GM13977 (cell line): ENCODE results near the gene ZCCHC14.
A peak's percentile ranks its signal among the peaks of the same experiment; 100 is the strongest.

Experiments
- DNase-seq: peaks from one replicate; pipeline ENCODE4 v3.0.0; 2012; ENCODE audit warnings: low spot score
- CTCF ChIP-seq: IDR thresholded peaks from 2 replicates; pipeline ENCODE4 v1.5.1; 2012; ENCODE audit warnings: mild to moderate bottlenecking, control low read depth; ENCODE audit not compliant: insufficient read depth; ENCODE audit errors: extremely low read depth, missing control alignments
- in situ Hi-C: fragments of 300-500 bp; cut with MboI; formaldehyde crosslinking; loops from one replicate; pipeline ENCODE4 v1.12.0; 2022; ENCODE audit warnings: low sequenced_read_pairs, low pct_unique_long_range_greater_than_20kb, mixed read lengths, inconsistent platforms; ENCODE audit not compliant: unreplicated experiment

ZCCHC14 gene

GRCh38 chr16:87469169-87469568 is 23.7 kb downstream of the ZCCHC14 start:
- in situ Hi-C loops: no loop called here
- no peak for DNase-seq
- no peak for TF ChIP-seq CTCF

GRCh38 chr16:87468550-87468949 is 24.3 kb downstream of the ZCCHC14 start:
- in situ Hi-C loops: no loop called here
- no peak for TF ChIP-seq CTCF

GRCh38 chr16:87466975-87467501 is 25.8 kb downstream of the ZCCHC14 start:
- TF ChIP-seq CTCF: no peak
- in situ Hi-C loops: no loop called here

More at GRCh38 chr16:87468550-87468949, 24.3 kb downstream of the ZCCHC14 start:
- DNase-seq: no peak

GRCh38 chr16:87465879-87466278 is 26.9 kb downstream of the ZCCHC14 start:
- DNase-seq: no peak
- no peak for TF ChIP-seq CTCF
- in situ Hi-C loops: no loop called here

More at GRCh38 chr16:87466975-87467501, 25.8 kb downstream of the ZCCHC14 start:
- no peak for DNase-seq

GRCh38 chr16:87465306-87465705 is 27.5 kb downstream of the ZCCHC14 start:
- no peak for TF ChIP-seq CTCF
- in situ Hi-C loops: no loop called here
- DNase-seq: no peak

- peak; percentile 61 for DNase-seq
These were observed 28.0 kb downstream of the ZCCHC14 start for GRCh38 chr16:87464691-87465300.

More at GRCh38 chr16:87464691-87465300, 28.0 kb downstream of the ZCCHC14 start:
- TF ChIP-seq CTCF: no peak
- in situ Hi-C loops: no loop called here
